K562 (cell line): ENCODE results near the gene FARP2.

Source experiments
- CTCF ChIP-seq, 3 experiments: IDR thresholded peaks in 2 of 3; conservative IDR thresholded peaks in 1 of 3; 2 replicates each; pipeline ENCODE4 v1.5.1; 2011 to 2012; ENCODE audit warnings: low read length in 3 of 3, mild to moderate bottlenecking in 3 of 3, control low read depth in 2 of 3, improper control_type of control experiment in 1 of 3, inconsistent platforms in 1 of 3, low read depth in 1 of 3, mixed read lengths in 1 of 3, moderate library complexity in 1 of 3; ENCODE audit not compliant: insufficient read depth in 2 of 3
- EHMT2 ChIP-seq: fragments of 450-650 bp; IDR thresholded peaks from 2 replicates; pipeline ENCODE4 v1.6.1; 2018; ENCODE audit warnings: antibody characterized with exemption
- EP300 ChIP-seq: IDR thresholded peaks from 2 replicates; pipeline ENCODE4 v1.6.1; 2012; ENCODE audit warnings: low read length, improper control_type of control experiment
- EZH2 ChIP-seq: IDR thresholded peaks from 2 replicates; pipeline ENCODE4 v1.6.1; 2012; ENCODE audit warnings: low read depth, mild to moderate bottlenecking, inconsistent platforms, low read length, borderline replicate concordance
- MBD2 ChIP-seq: sonication (generic); IDR thresholded peaks from 2 replicates; pipeline ENCODE4 v1.6.1; 2016; ENCODE audit warnings: low read depth, borderline replicate concordance
- MTA3 ChIP-seq: fragments of 450-650 bp; formaldehyde crosslinking; IDR thresholded peaks from 2 replicates; pipeline ENCODE4 v1.6.1; 2017; ENCODE audit warnings: mild to moderate bottlenecking, borderline replicate concordance
- NKRF ChIP-seq: fragments of 450-650 bp; IDR thresholded peaks from 2 replicates; pipeline ENCODE4 v1.6.1; 2016; ENCODE audit warnings: borderline replicate concordance
- SMARCA5 ChIP-seq: fragments of 450-650 bp; IDR thresholded peaks from 2 replicates; pipeline ENCODE4 v1.6.1; 2016
- ZNF253 ChIP-seq: fragments of 250-450 bp; sonication (Bioruptor Pico); conservative IDR thresholded peaks from 2 replicates; pipeline ENCODE4 v1.6.1; 2021; ENCODE audit warnings: mild to moderate bottlenecking
- ZNF277 ChIP-seq: fragments of 250-450 bp; sonication (Bioruptor Pico); IDR thresholded peaks from 2 replicates; pipeline ENCODE4 v1.8.0; 2022; ENCODE audit warnings: inconsistent platforms, mild to moderate bottlenecking, moderate library complexity, borderline replicate concordance

- TF ChIP-seq EZH2, result no peak
- no peak for TF ChIP-seq CTCF (IDR thresholded peaks at IDR 0.05 in 2 of 3, conservative IDR thresholded peaks at IDR 0.05 in 1 of 3; ENCODE audit: insufficient read depth in 2 of 3, low read depth in 1 of 3, low read length in 3 of 3)
- TF ChIP-seq NKRF, result no peak
- TF ChIP-seq MBD2, result no peak
- TF ChIP-seq ZNF277, result no peak
- TF ChIP-seq ZNF253 (CRISPR knock-in tag), result no peak
- no peak for TF ChIP-seq EP300
- TF ChIP-seq EHMT2, result no peak
- TF ChIP-seq SMARCA5, result no peak
- TF ChIP-seq MTA3, result no peak
Measured at GRCh38 chr2:241320394-241320793, 35.7 kb upstream of the FARP2 start.
